Measurements from ENCODE around the gene SORCS2.

The SORCS2 gene

DNA sequence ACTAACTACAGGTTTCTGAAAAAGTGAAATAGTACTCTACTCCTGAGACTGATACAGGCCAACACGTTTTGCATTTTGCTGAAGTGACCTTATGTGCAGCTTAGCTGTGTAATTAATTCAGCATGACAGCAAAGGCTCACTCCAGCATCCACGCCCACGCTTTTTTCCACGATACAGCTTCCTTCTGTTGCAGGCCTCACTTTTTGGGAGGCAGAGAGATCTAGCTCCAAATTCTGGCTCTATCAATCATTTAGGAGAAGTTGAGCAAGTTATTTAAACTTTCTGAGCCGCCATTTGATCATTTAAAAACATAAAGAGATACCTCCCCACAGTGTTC lies 587.1 kb downstream of the SORCS2 start:
- DNase-seq: peak; percentile 33

DNA sequence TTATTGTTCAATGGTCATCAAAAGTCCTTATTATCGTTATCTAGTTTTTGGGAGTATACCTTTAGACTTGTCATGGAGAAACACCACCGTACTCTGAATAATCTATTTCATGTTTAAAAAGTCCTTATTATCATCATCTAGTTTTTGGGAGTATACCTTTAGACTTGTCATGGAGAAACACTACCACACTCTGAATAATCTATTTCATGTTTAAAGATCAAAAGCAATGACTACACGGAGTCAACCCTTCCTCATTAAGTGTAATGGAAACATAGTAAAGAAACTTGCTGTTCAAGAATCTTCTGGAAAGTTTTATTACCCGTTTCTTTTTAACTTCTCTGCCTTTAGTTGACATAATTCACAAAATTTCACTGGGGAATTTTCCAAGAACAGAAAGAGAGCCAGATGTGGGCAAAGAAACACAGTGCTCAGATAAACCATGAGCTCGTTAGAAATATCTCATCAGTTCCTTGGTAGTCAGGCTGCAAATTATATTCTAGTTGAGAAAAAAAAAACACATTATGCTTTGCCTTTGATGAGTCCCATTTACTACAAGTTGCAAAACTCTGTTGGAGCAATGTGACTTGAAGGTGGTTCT lies 588.5 kb downstream of the SORCS2 start:
- no peak for DNase-seq

DNA sequence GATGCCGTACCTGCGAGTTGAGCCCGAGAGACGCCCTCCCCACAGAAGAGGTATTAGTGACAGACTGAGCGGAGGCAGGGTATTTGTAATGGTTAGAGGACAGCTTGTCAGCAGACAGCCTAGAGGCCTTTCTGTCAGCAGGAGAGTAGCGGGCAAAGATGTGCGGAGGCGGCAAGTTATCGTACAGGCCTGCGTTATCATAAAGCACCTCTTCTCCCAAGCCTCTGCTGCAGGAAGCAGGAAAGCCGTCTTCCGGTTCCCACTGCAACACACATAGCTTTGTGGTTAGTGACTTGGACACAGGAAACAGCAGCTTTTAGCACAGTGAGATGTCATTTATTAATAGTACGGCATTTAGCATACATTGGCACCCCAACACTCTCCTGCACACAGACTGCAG lies 589.0 kb downstream of the SORCS2 start:
- DNase-seq: peak; percentile 85

DNA sequence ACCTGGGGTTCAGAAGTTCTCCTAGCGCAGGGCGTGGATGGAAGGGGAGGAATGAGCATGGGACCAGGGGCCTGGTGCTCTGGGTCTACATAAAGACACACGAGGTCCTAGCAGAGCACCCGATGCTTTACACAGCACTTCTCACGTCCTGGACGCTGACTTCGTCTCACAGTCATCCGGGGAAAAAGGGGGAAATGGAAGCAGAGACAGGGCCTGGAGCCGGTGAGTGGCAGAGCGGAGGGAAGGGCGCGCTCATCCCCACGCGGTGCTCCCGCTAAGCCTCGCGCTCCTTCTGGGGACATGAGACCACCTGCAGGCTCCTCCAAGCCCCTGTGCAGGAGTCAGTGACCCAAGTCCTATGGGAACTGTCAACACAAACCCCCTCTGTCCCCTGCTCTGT lies 589.7 kb downstream of the SORCS2 start:
- peak; percentile 34 for DNase-seq

DNA sequence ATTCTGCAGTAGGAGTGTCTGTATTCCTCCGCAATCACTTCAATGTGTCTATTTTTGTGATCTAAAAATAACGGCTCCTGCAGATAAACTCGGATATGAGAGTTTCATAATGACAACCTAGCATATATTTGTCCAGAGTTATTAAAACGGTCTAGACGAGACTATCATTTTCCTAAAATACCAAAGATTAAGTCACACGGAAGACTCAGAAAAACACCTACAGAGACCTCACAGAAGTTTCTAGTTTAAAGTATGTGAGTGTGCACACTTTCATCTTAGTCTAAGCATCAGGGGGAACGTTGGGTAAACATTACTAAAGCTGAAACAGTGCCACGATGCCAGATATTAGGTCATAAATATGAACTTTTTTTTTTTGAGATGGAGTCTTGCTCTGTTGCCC lies 590.4 kb downstream of the SORCS2 start:
- DNase-seq: peak; percentile 46

DNA sequence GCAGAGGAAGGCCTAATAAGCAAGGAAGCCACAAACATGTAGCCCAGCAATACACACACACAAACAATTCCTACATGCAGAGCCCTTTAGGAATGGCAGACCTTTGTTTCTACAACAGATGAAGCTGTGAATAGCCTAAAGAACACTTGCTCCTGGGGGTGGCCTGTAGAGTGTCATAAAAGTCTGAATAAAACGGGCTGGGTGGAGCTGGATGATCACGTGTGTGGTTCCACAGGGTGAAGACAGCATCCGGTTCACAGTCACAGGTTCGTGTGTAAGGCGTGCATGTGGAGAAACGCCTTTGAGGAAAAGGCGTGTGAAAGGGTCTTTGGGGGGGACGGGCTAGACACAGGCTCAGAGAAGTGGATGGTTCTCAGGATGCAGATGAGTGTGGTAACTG lies 591.2 kb downstream of the SORCS2 start:
- no peak for DNase-seq

DNA sequence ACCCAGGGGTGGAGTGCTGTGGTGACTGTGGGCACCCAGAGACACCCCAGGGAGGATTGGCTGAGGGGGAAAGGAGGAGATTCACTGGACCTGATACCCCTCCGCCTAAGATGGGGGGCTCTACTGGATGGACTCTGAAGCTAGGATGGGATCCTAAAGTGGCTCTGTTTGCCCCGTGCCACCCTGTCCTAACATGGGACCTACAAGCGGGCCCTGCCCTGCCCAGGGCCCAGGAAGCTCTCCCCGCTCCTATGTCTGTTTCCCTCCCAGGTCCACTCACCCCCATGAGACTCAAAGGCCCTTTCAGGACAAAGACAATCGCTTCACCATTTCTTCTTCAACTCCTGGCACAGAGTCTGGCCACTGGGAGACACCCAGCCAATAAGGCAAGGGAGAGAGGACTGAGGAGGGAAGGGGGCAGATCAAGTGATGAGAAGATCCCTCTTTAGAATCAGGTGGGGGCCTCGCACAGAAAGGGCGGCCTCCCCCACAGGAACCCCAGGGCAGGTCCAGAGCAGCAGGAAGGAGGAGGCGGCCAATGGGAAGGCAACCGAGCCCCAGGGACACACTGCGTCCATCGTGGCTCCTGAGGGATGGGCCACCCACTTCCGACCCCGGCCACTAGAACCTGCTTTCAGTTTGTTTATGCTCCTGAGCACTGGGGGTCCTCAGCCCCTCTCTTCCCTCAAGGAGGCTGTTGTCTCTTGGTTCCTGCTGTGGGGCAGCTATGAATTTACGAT lies 592.0 kb downstream of the SORCS2 start:
- no peak for DNase-seq

DNA sequence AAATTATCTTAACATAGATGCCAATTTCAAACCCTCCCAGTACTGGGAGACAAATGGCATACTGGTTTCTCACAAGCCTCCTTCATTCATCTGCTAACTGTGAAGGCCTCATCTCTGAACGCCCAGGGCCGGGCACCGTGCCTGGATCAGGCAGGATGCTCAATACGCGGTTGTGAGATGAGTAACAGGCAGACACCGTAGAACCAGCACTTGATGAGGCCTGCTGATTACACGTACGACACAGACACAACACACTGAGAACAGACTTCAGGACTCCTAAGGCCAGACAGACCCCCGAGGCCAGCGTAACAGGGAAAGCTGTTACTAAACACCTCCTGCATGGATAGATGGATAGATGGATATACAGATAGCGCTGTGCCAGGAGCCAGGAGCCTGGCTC lies 592.7 kb downstream of the SORCS2 start:
- DNase-seq: peak; percentile 78

DNA sequence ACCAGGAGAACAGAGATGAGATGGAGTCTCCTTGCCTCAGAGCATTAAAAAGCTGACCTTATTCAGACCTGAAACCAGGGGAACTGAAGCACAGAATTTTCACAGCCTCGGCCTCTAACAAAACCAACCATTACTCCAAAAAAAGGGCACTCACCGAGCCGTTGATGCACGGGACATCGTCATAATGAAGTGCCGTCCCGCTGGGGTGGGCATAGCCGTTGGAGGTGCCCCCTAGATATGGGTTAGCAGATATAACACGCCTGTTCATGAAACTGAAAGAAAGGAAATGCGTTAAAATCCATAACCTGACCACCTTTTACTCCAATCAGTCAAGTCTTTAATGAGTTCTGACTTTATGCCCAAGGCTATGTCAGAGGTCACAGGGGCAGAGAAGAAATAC lies 593.7 kb downstream of the SORCS2 start:
- no peak for DNase-seq

DNA sequence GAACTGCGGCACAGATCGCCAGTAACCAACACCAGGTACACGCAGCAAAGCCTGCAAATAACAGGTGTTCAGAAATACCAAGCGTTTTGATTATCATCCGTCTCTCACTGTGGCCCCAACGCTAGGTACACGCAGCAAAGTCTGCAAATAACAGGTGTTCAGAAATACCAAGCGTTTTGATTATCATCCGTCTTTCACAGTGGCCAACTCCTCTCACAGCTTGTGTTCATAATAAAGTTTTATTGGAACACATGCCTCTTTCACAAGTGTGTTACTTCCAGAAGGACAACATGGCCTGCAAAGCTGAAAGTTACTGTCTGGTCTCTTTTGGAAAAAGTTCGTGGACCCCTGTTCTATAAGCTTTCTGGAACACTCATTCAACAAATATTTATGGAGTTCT lies 594.2 kb downstream of the SORCS2 start:
- no peak for DNase-seq

DNA sequence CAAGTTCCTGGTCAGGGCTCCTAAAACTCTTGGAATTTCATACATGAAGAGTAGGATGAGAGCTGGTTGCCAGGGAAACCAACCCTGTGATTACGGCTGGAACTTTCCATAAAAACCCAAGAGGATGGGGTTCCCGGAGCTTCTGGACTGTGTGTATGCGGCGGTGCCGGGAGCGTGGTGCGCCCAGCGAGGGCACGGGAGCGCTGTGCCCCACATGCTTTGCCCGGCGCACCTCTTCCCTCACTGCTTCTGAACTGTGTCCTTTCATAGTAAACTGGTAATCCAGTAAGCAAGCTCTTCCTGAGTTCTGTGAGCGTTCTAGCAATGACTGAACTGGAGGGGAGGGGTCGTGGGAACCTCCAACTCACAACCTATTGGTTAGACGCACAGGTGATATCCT lies 594.7 kb downstream of the SORCS2 start:
- DNase-seq: no peak

DNA sequence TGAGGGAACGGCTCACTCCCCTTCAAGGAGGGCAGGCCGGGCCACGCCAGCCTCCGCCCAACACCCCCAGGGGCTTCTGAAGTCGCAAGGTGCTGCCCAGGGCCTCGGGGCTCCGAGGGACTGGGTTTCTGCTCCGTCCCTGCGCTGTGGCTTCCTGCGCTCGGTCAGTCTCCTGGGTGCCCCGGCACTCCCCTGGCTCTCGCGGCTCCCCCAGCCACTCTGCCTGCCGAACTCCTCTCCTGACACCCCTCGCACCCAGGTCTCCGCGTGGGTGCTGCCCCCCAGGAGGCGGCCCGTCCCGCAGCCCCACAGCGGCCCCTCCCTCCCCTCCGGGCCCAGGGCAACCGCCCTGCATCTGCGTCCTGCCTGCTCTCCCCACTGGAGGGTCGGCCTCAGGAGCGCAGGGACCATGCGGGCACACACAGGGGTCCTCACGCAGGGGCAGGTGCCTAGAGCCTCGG lies 595.4 kb downstream of the SORCS2 start:
- no peak for DNase-seq

DNA sequence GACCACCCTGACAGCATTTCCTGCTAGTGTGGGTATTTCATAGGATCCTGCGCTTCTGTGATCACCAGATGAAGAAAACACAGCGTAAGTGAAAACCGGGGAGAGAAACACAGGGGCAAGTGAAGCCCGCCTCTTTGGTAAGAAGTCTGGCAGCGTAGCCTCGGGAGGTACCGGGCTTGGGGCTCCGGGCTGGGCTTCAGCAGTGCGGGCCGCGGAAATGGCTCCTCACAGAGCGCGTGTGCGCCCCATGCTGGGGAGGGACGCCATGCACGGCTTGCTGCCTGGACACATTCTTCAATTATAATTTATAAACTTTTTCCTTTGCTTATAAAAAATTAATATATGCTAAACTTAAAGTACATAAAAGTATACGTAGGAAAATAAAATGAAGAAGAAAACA lies 595.9 kb downstream of the SORCS2 start:
- DNase-seq: no peak

DNA sequence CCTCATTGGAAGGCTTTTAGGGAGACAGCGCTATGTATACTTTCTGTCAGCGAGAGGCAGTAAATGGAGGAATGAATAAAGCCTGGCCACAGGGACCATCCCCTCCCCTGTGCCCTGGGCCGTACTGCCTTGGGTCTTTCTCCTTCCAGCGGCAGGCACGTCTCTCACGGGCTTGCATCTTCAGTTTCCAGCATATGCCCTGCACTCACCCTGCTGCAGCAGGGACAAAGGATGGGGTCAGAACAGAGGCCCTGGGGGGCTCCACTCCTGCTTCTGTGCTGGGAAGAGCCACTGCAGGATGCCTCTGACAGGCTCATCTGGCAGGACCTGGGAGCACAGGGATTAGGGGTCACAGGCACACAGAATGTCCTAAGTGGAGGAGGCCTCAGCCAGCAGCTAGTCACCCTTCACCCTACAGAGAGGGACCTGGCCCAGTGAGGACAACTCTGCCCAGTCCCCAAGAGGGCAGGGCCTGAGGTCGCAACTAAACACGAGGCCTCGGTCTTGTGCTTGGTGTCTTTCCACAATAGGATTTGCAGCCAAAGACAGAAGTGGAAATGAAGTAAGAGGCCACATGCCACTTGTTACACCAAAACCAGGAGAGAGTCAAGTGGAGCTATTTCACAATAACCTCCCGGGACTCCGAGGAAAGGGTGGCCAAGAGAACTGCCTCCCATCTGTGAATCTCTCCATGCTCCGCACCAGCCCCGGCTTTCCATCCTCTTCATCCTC lies 596.5 kb downstream of the SORCS2 start:
- DNase-seq: no peak

DNA sequence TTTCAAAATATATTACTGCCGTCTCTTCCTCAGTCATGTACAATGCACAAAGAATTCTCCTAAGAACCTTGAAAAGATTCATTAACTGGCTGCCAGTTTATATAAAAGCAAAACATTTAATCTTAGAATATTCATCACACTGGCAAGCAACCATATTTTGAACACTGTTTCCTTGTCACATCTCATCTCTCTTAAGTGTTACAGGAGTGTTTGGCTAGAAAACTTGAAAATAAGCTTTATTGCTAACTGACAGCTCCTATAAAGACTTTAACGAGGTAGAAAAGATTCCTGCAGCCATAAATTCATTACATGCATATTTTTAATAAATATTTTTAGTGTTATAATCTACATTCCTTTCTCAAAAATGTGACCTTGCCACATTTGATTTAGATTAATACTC lies 597.7 kb downstream of the SORCS2 start:
- DNase-seq: no peak

DNA sequence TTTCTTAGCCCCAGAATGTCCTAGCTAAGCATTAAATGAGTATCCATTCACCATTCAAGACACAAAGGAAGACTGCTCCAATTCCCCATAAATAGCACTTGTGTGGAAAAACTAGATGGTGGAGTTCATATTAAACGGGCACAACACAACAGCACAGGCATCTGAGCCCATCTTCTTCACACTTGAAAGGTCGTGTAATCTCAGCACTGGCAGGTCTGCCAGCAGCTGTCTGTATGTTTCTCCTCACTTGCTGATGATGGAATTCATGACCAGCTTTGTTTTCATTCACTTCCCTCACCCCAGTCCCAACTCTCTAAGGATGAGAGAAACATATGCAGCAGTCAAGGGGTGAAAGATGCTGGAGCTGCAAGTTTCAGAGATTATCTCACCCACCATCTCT lies 598.7 kb downstream of the SORCS2 start:
- no peak for DNase-seq

All from fibroblast of skin of right biceps (primary cell).